IMR-90 (cell line): ENCODE measurements around the gene EMC8. TPM values are rescaled to one million over a fixed set of nuclear protein-coding genes. Genes with fewer than 3 reads are reported as not detected.

Experiments used
- ATAC-seq: fragments of 200-7000 bp; cut with Tn5 transposase; 2 replicates; pipeline ENCODE4 v1.9.1; 2020; ENCODE audit warnings: low read depth, mild to moderate bottlenecking, moderate library complexity
- BruUV-seq: library from RNA; stranded (reverse); fragments of 400-500 nt; replicated peaks from 2 replicates; lab custom pipeline; 2021; lab: Mats Ljungman, UMichigan
- CTCF ChIA-PET: fragments of 300-600 bp; formaldehyde crosslinking; extraction: SDS; loops from one replicate; lab custom pipeline; 2021; ENCODE audit warnings: antibody characterized with exemption; lab: Yijun Ruan, JAX
- POLR2A ChIA-PET: fragments of 300-600 bp; sonication (Branson Sonifier 250); formaldehyde crosslinking; loops from one replicate; lab custom pipeline; 2022; ENCODE audit warnings: antibody characterized with exemption; ENCODE audit not compliant: unreplicated experiment; lab: Charles Lee
- DNase-seq: peaks from one replicate; pipeline ENCODE4 v3.0.0; 2013
- H2AFZ ChIP-seq: replicated peaks from 2 replicates; pipeline ENCODE3; 2013; ENCODE audit warnings: low read length, mild to moderate bottlenecking; ENCODE audit not compliant: poor library complexity
- H2AK5ac ChIP-seq: 2 replicates; pipeline ENCODE4 v1.6.1; 2013; ENCODE audit warnings: low read depth, low read length, inconsistent platforms
- H2AK9ac ChIP-seq: replicated peaks from 2 replicates; pipeline ENCODE3; 2013; ENCODE audit warnings: mild to moderate bottlenecking, low read depth, low read length, moderate library complexity; ENCODE audit not compliant: poor library complexity
- H2BK120ac ChIP-seq: 2 replicates; pipeline ENCODE4 v1.6.1; 2013; ENCODE audit warnings: low read depth, low read length, inconsistent platforms
- H2BK15ac ChIP-seq: 3 replicates; pipeline ENCODE4 v1.6.1; 2013; ENCODE audit warnings: low read depth, low read length, inconsistent platforms
- H2BK20ac ChIP-seq: 2 replicates; pipeline ENCODE4 v1.6.1; 2013; ENCODE audit warnings: low read depth, mild to moderate bottlenecking, inconsistent platforms, low read length, moderate library complexity
- H2BK5ac ChIP-seq: 2 replicates; pipeline ENCODE4 v1.6.1; 2013; ENCODE audit warnings: mild to moderate bottlenecking, low read depth, low read length, inconsistent platforms; ENCODE audit not compliant: poor library complexity, severe bottlenecking
- H3K14ac ChIP-seq: replicated peaks from 2 replicates; pipeline ENCODE4 v1.6.1; 2013; ENCODE audit warnings: low read depth, low read length, inconsistent platforms
- H3K18ac ChIP-seq: 2 replicates; pipeline ENCODE4 v1.6.1; 2013; ENCODE audit warnings: low read depth, low read length, control low read depth
- H3K23ac ChIP-seq: 2 replicates; pipeline ENCODE4 v1.6.1; 2013; ENCODE audit warnings: low read depth, low read length, inconsistent platforms
- H3K27ac ChIP-seq: 2 replicates; pipeline ENCODE4 v1.5.1; 2013; ENCODE audit warnings: mild to moderate bottlenecking, control low read depth, low read length; ENCODE audit not compliant: insufficient read depth
- H3K27me3 ChIP-seq: 2 replicates; pipeline ENCODE4 v1.6.1; 2013; ENCODE audit warnings: low read length; ENCODE audit not compliant: control insufficient read depth, insufficient read depth
- H3K36me3 ChIP-seq: 2 replicates; pipeline ENCODE4 v1.6.1; 2013; ENCODE audit warnings: low read length, mixed read lengths; ENCODE audit not compliant: control insufficient read depth, insufficient read depth
- H3K4ac ChIP-seq: 2 replicates; pipeline ENCODE4 v1.6.1; 2013; ENCODE audit warnings: low read depth, low read length, inconsistent platforms
- H3K4me1 ChIP-seq: 2 replicates; pipeline ENCODE4 v1.6.1; 2013; ENCODE audit warnings: low read length, mixed read lengths; ENCODE audit not compliant: control insufficient read depth, insufficient read depth
- H3K4me2 ChIP-seq: 2 replicates; pipeline ENCODE4 v1.6.1; 2013; ENCODE audit warnings: low read depth, mild to moderate bottlenecking, control low read depth, low read length, moderate library complexity
- H3K4me3 ChIP-seq: 2 replicates; pipeline ENCODE4 v1.5.1; 2013; ENCODE audit warnings: low read depth, mild to moderate bottlenecking, control low read depth, low read length, moderate library complexity; ENCODE audit not compliant: insufficient read depth
- H3K56ac ChIP-seq: 2 replicates; pipeline ENCODE4 v1.6.1; 2013; ENCODE audit warnings: low read length, inconsistent platforms; ENCODE audit not compliant: insufficient read depth; ENCODE audit errors: extremely low read depth
- H3K79me1 ChIP-seq, 2 experiments: 2 replicates each; pipeline ENCODE4 v1.6.1; 2013; ENCODE audit warnings: low read length in 2 of 2, inconsistent platforms in 1 of 2, low read depth in 1 of 2
- H3K9ac ChIP-seq: 2 replicates; pipeline ENCODE4 v1.6.1; 2013; ENCODE audit warnings: low read depth, low read length, control low read depth
- H3K9me1 ChIP-seq: 2 replicates; pipeline ENCODE4 v1.6.1; 2013; ENCODE audit warnings: low read length, inconsistent platforms; ENCODE audit not compliant: insufficient read depth
- H3K9me3 ChIP-seq: 2 replicates; pipeline ENCODE4 v1.6.1; 2013; ENCODE audit warnings: low read length; ENCODE audit not compliant: control insufficient read depth, insufficient read depth
- H4K20me1 ChIP-seq: 2 replicates; pipeline ENCODE4 v1.6.1; 2013; ENCODE audit warnings: low read length, inconsistent platforms; ENCODE audit not compliant: insufficient read depth
- H4K5ac ChIP-seq: 2 replicates; pipeline ENCODE4 v1.6.1; 2013; ENCODE audit warnings: mild to moderate bottlenecking, low read depth, low read length, control low read depth
- H4K8ac ChIP-seq, 2 experiments: 2 replicates each; pipeline ENCODE4 v1.6.1; 2013; ENCODE audit warnings: low read depth in 2 of 2, low read length in 2 of 2, control low read depth in 1 of 2, inconsistent platforms in 1 of 2
- H4K91ac ChIP-seq: 2 replicates; pipeline ENCODE4 v1.6.1; 2013; ENCODE audit warnings: low read depth, low read length, inconsistent platforms; ENCODE audit not compliant: insufficient read depth
- CEBPB ChIP-seq: IDR thresholded peaks from 2 replicates; pipeline ENCODE4 v1.6.1; 2012; ENCODE audit warnings: low read depth, low read length, improper control_type of control experiment
- CTCF ChIP-seq: conservative IDR thresholded peaks from 2 replicates; pipeline ENCODE4 v1.5.1; 2012; ENCODE audit warnings: mild to moderate bottlenecking, low read depth, low read length, improper control_type of control experiment
- FOS ChIP-seq: fragments of 150-350 bp; IDR thresholded peaks from 2 replicates; pipeline ENCODE4 v1.6.1; 2016; ENCODE audit warnings: low read depth, low read length
- MAZ ChIP-seq: IDR thresholded peaks from 2 replicates; pipeline ENCODE4 v1.6.1; 2012; ENCODE audit warnings: low read depth, mild to moderate bottlenecking, low read length, improper control_type of control experiment, moderate library complexity, borderline replicate concordance
- POLR2A ChIP-seq: IDR thresholded peaks from 2 replicates; pipeline ENCODE4 v1.6.1; 2012; ENCODE audit warnings: mild to moderate bottlenecking, low read depth, low read length
- RAD21 ChIP-seq: IDR thresholded peaks from 2 replicates; pipeline ENCODE4 v1.6.1; 2012; ENCODE audit warnings: low read length, improper control_type of control experiment
- RCOR1 ChIP-seq: IDR thresholded peaks from 2 replicates; pipeline ENCODE4 v1.6.1; 2012; ENCODE audit warnings: mild to moderate bottlenecking, low read length, improper control_type of control experiment; ENCODE audit not compliant: insufficient replicate concordance
- SMC3 ChIP-seq: fragments of 150-350 bp; IDR thresholded peaks from 2 replicates; pipeline ENCODE4 v1.6.1; 2016; ENCODE audit warnings: low read depth, mild to moderate bottlenecking, antibody characterized with exemption, low read length, moderate library complexity
- WGBS, 2 experiments: methylation state at CpG; one replicate each; pipeline versions ENCODE4 v1.1.5 to v1.1.7; 2013; ENCODE audit warnings: missing lambda C conversion rate in 2 of 2; ENCODE audit not compliant: insufficient read length in 1 of 2; ENCODE audit errors: extremely low coverage in 2 of 2; 5-methylcytosine and 5-hydroxymethylcytosine counted together
- dilution Hi-C: fragments of 300-500 bp; cut with HindIII; formaldehyde crosslinking; loops from one replicate; pipeline ENCODE4 v1.14.3; 2018; ENCODE audit warnings: low sequenced_read_pairs; ENCODE audit not compliant: unreplicated experiment
- in situ Hi-C: fragments of 300-500 bp; cut with MboI; formaldehyde crosslinking; loops from 3 replicates; pipeline ENCODE4 v1.14.3; 2019; ENCODE audit warnings: low sequenced_read_pairs, inconsistent platforms, mixed read lengths
- intact Hi-C: fragments of 100-400 bp; cut with micrococcal nuclease; formaldehyde crosslinking; loops from 2 replicates; pipeline ENCODE4 v1.10.0; 2022
- polyA plus RNA-seq, 3 experiments: library from polyadenylated mRNA; depleted of rRNA; stranded (reverse); fragments of >200 nt; gene quantifications; 2 replicates each; pipeline ENCODE4 v1.2.3, GENCODE V29; 2012; ENCODE audit warnings: low replicate concordance in 1 of 3
- total RNA-seq: library from RNA; depleted of rRNA; stranded (reverse); fragments of >200 nt; gene quantifications from 2 replicates; pipeline ENCODE4 v1.2.3, GENCODE V29; 2012

The EMC8 gene
- total and polyA plus RNA-seq, 2 of the 4 experiments (the other 2 are of a cell fraction): 23.7 to 48.9 TPM

GRCh38 chr16:85821390-85822135, 22.2 kb upstream of the EMC8 start:
- no peaks in the 10 kb centered on the region for H3K79me1 ChIP-seq
- H3K4me1 ChIP-seq: peaks cover 3% of the 10 kb centered on the region; the same call in 1 of the 2 replicates
- DNase-seq (peak; percentile 76), ATAC-seq (peak; percentile 91)
- TF ChIP-seq SMC3 (peak; percentile 99), MAZ (peak; percentile 44; the same call in 1 of the 2 replicates), CEBPB (no peak), CTCF (peak; percentile 98), RCOR1 (no peak), RAD21 (peak; percentile 99), POLR2A (0 out of 2 replicates have a peak, but pooled peaks have one; percentile 57), FOS (no peak)
- H3K18ac ChIP-seq: no peak overlapping the region
- H3K14ac ChIP-seq: no peak overlapping the region
- no peak overlapping the region for H3K27ac ChIP-seq
- H4K5ac ChIP-seq: no peak overlapping the region
- ChIA-PET POLR2A (interaction anchor here (0.6 kb wide), 1 partner anchor 645 kb away, joined by 7 read pairs; no protein-coding TSS in a partner anchor), CTCF (interaction anchor here (0.6 to 2.8 kb wide), 15 partner anchors 9 to 242 kb away, joined by 3 to 19 read pairs (median 4); no protein-coding TSS in a partner anchor)
- in situ Hi-C loops: loop anchor here (5.0 to 25.0 kb wide), 4 partner anchors 163 to 696 kb away; no protein-coding TSS in a partner anchor
- H4K20me1 ChIP-seq: no peaks in the 10 kb centered on the region
- no peak overlapping the region for H3K4me2 ChIP-seq
- H4K91ac ChIP-seq: no peak overlapping the region
- H3K9me3 ChIP-seq: no peaks in the 10 kb centered on the region
- no peak overlapping the region for H3K4ac ChIP-seq
- H3K9me1 ChIP-seq: 0 out of 2 replicates have a peak, but pooled peaks cover 6% of the 10 kb centered on the region
- H2BK120ac ChIP-seq: no peak overlapping the region
- no peak overlapping the region for H3K4me3 ChIP-seq
- 0% methylated on average over 4 of the region's 27 CpGs; no CpG with 5 or more reads in 1 of the 2 experiments for WGBS, 2 experiments
- no peak overlapping the region for H2AK5ac ChIP-seq
- H3K56ac ChIP-seq: no peak overlapping the region
- peak overlapping the region; percentile 12 for H2AK9ac ChIP-seq
- no peak overlapping the region for H4K8ac ChIP-seq
- no peak overlapping the region for H2BK5ac ChIP-seq
- no peak overlapping the region for H2BK15ac ChIP-seq
- H2BK20ac ChIP-seq: no peak overlapping the region
- intact Hi-C loops: loop anchor here (1.0 to 5.0 kb wide), 4 partner anchors 166 to 696 kb away; no protein-coding TSS in a partner anchor
- no peak overlapping the region for H3K23ac ChIP-seq
- H3K9ac ChIP-seq: no peak overlapping the region
- no peaks in the 10 kb centered on the region for H3K36me3 ChIP-seq
- H2AFZ ChIP-seq: peak overlapping the region; percentile 16
- no TSS peak for BruUV-seq
- H3K27me3 ChIP-seq: peaks cover 28% of the 10 kb centered on the region
- dilution Hi-C loops: no loop called here
